ENCODE data around the gene SLC6A1.

SLC6A1 gene

DNA sequence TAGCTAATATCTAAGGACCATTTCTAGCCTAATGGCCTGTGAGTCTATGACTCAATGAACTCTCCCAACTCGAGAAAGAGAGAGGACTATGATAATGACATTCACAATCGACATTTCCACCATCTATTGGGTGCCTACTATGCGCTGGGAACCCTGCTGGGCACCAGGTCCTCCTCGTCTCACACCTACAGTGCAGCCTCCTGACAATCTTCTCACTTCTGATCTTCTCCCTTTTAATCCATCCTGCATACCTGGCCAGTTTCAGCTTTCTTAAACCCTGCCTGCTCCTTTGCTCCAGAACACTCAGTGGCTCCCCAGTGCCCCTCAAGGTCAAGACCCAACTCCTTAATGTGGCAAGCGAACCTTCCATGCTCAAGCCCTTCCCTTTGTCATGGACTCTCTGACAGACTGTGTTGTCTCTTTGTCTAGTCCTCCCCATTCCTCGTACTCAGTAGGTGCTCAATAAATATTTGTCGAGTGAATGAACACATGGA is 3.5 kb upstream of the SLC6A1 start:
- ChIA-PET POLR2A (no interaction called here), CTCF (interaction anchor here (0.7 kb wide), 1 partner anchor 35 kb away, joined by 3 read pairs; no protein-coding TSS in a partner anchor)
- Histone ChIP-seq H3K27ac (ENCODE audit: insufficient read depth in 1 of 2, low read depth in 1 of 2, low read length in 2 of 2, poor library complexity in 1 of 2, severe bottlenecking in 2 of 2) (no peak overlapping the region), H3K4me1 (ENCODE audit: control extremely low read depth in 1 of 4, control insufficient read depth in 4 of 4, insufficient read depth in 4 of 4, low read length in 3 of 4) (peaks cover 0 to 9% (median 3%) of the 10 kb centered on the region in 4 experiments), H3K4me3 (ENCODE audit: control insufficient read depth in 1 of 7, extremely low read depth in 1 of 7, insufficient read depth in 4 of 7, low read depth in 2 of 7, low read length in 6 of 7) (no peak overlapping the region), H3K9me3 (ENCODE audit: control extremely low read depth in 1 of 5, control insufficient read depth in 4 of 5, insufficient read depth in 2 of 5, low read depth in 1 of 5, low read length in 4 of 5) (peaks cover 0 to 2% (median 0%) of the 10 kb centered on the region in 5 experiments), H3K27me3 (replicated peaks in 2 of 5; ENCODE audit: control insufficient read depth in 4 of 5, insufficient read depth in 5 of 5, low read length in 4 of 5) (peaks cover 7 to 59% (median 33%) of the 10 kb centered on the region in 5 experiments), H3K36me3 (ENCODE audit: control insufficient read depth in 4 of 4, insufficient read depth in 4 of 4, low read length in 3 of 4) (no peaks in the 10 kb centered on the region)
- WGBS (ENCODE audit: insufficient coverage): 86% methylated on average over 5 of the region's 7 CpGs
- no peak for DNase-seq

- Histone ChIP-seq H3K36me3 (ENCODE audit: control insufficient read depth in 4 of 4, insufficient read depth in 4 of 4, low read length in 3 of 4) (no peaks in the 10 kb centered on the region), H3K27me3 (replicated peaks in 2 of 5; ENCODE audit: control insufficient read depth in 4 of 5, insufficient read depth in 5 of 5, low read length in 4 of 5) (peaks cover 8 to 94% (median 51%) of the 10 kb centered on the region in 5 experiments), H3K4me1 (ENCODE audit: control extremely low read depth in 1 of 4, control insufficient read depth in 4 of 4, insufficient read depth in 4 of 4, low read length in 3 of 4) (peaks cover 0 to 9% (median 3%) of the 10 kb centered on the region in 4 experiments), H3K27ac (ENCODE audit: insufficient read depth in 1 of 2, low read depth in 1 of 2, low read length in 2 of 2, poor library complexity in 1 of 2, severe bottlenecking in 2 of 2) (no peak overlapping the region), H3K4me3 (ENCODE audit: control insufficient read depth in 1 of 7, extremely low read depth in 1 of 7, insufficient read depth in 4 of 7, low read depth in 2 of 7, low read length in 6 of 7) (no peak overlapping the region), H3K9me3 (ENCODE audit: control extremely low read depth in 1 of 5, control insufficient read depth in 4 of 5, insufficient read depth in 2 of 5, low read depth in 1 of 5, low read length in 4 of 5) (peaks cover 0 to 2% (median 0%) of the 10 kb centered on the region in 5 experiments)
- CTCF ChIA-PET: interaction anchor here (1.1 to 2.7 kb wide), 2 partner anchors 12 to 16 kb away, joined by 3 to 6 read pairs; no protein-coding TSS in a partner anchor
- POLR2A ChIA-PET: no interaction called here
- peak in 2 of 3 donors; percentile 1 to 13 for DNase-seq
- WGBS (ENCODE audit: insufficient coverage): 8% methylated on average over 57 of the region's 69 CpGs
Observed at GRCh38 chr3:10992943-10993728, 588 bp downstream of the SLC6A1 start.

DNA sequence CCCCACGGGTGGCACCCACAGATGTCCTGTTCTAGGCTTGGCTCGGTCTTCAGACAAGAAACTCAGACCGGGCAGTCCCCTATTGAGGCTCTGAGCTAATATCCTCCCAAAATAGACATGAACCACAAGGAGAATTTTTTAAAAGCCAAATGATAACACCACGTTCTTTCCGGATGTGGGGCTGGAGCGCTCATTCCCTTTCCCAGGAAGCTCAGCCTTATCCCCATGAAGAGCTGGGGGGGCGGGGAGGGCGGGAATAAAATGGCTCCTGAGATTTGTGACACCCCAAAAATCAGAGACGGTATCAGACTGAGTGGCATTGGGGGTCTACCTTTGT is 1.1 kb downstream of the SLC6A1 start:
- peaks cover 0 to 9% (median 3%) of the 10 kb centered on the region in 4 experiments for H3K4me1 ChIP-seq (ENCODE audit: control extremely low read depth in 1 of 4, control insufficient read depth in 4 of 4, insufficient read depth in 4 of 4, low read length in 3 of 4)
- H3K4me3 ChIP-seq (ENCODE audit: control insufficient read depth in 1 of 7, extremely low read depth in 1 of 7, insufficient read depth in 4 of 7, low read depth in 2 of 7, low read length in 6 of 7): no peak overlapping the region
- 12% methylated on average over 7 of the region's 9 CpGs for WGBS (ENCODE audit: insufficient coverage)
- H3K9me3 ChIP-seq (ENCODE audit: control extremely low read depth in 1 of 5, control insufficient read depth in 4 of 5, insufficient read depth in 2 of 5, low read depth in 1 of 5, low read length in 4 of 5): peaks cover 0 to 2% (median 0%) of the 10 kb centered on the region in 5 experiments
- H3K27me3 ChIP-seq (replicated peaks in 2 of 5; ENCODE audit: control insufficient read depth in 4 of 5, insufficient read depth in 5 of 5, low read length in 4 of 5): peaks cover 8 to 96% (median 51%) of the 10 kb centered on the region in 5 experiments
- no peak overlapping the region for H3K27ac ChIP-seq (ENCODE audit: insufficient read depth in 1 of 2, low read depth in 1 of 2, low read length in 2 of 2, poor library complexity in 1 of 2, severe bottlenecking in 2 of 2)
- no peaks in the 10 kb centered on the region for H3K36me3 ChIP-seq (ENCODE audit: control insufficient read depth in 4 of 4, insufficient read depth in 4 of 4, low read length in 3 of 4)
- DNase-seq: no peak
- ChIA-PET CTCF (interaction anchor here (1.1 to 2.7 kb wide), 2 partner anchors 12 to 16 kb away, joined by 3 to 6 read pairs; no protein-coding TSS in a partner anchor), POLR2A (no interaction called here)

DNA sequence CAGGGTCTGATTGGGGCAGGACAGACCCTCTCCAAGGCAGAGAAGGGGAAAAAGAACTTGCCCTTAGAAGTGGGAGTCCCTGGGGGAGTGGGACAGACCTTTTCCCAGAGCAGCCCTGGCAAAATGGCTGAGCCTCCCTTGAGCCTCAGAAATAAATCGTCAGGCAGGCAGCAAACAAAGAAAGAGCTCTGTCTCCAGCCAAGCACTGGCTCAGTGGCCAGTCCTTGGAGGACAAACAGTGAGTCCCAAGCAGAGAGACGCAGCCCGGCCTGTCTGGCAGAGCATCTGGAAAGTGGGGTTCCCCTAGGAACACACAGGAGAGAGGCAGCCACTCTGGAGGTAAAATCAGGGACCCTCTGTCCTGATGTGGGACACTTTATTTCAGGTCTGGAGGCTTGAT is 1.8 kb downstream of the SLC6A1 start:
- H3K4me1 ChIP-seq (ENCODE audit: control extremely low read depth in 1 of 4, control insufficient read depth in 4 of 4, insufficient read depth in 4 of 4, low read length in 3 of 4): peaks cover 0 to 9% (median 3%) of the 10 kb centered on the region in 4 experiments
- peaks cover 0 to 2% (median 0%) of the 10 kb centered on the region in 5 experiments for H3K9me3 ChIP-seq (ENCODE audit: control extremely low read depth in 1 of 5, control insufficient read depth in 4 of 5, insufficient read depth in 2 of 5, low read depth in 1 of 5, low read length in 4 of 5)
- POLR2A ChIA-PET: no interaction called here
- 36% methylated on average over 3 of the region's 3 CpGs for WGBS (ENCODE audit: insufficient coverage)
- CTCF ChIA-PET: interaction anchor here (2.7 kb wide), 1 partner anchor 13 kb away, joined by 6 read pairs; no protein-coding TSS in a partner anchor
- no peaks in the 10 kb centered on the region for H3K36me3 ChIP-seq (ENCODE audit: control insufficient read depth in 4 of 4, insufficient read depth in 4 of 4, low read length in 3 of 4)
- no peak overlapping the region for H3K4me3 ChIP-seq (ENCODE audit: control insufficient read depth in 1 of 7, extremely low read depth in 1 of 7, insufficient read depth in 4 of 7, low read depth in 2 of 7, low read length in 6 of 7)
- no peak overlapping the region for H3K27ac ChIP-seq (ENCODE audit: insufficient read depth in 1 of 2, low read depth in 1 of 2, low read length in 2 of 2, poor library complexity in 1 of 2, severe bottlenecking in 2 of 2)
- peaks cover 8 to 91% (median 51%) of the 10 kb centered on the region in 5 experiments for H3K27me3 ChIP-seq (replicated peaks in 2 of 5; ENCODE audit: control insufficient read depth in 4 of 5, insufficient read depth in 5 of 5, low read length in 4 of 5)
- DNase-seq: no peak

DNA sequence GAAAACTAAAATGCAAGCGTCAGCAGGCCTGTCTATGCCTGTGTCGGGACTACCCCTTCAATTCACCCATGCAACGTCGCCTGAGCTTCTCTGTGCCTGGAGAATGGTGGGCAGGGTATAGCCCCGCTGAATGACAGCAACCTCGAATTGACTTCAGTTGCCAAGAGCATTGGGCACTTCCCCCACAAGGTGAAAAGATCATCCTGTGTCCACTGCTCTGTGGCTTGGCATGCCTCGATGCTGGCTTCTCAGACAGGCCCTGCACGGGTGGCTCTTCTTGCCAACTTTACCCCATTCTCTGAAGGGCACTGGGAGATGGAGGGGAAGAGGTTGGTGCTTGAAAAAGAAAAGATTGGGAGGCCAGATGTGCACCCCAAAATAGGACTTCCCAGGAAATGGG is 3.3 kb downstream of the SLC6A1 start:
- no peak for DNase-seq
- Histone ChIP-seq H3K9me3 (ENCODE audit: control extremely low read depth in 1 of 5, control insufficient read depth in 4 of 5, insufficient read depth in 2 of 5, low read depth in 1 of 5, low read length in 4 of 5) (no peaks in the 10 kb centered on the region), H3K27me3 (replicated peaks in 2 of 5; ENCODE audit: control insufficient read depth in 4 of 5, insufficient read depth in 5 of 5, low read length in 4 of 5) (peaks cover 3 to 89% (median 40%) of the 10 kb centered on the region in 5 experiments), H3K36me3 (ENCODE audit: control insufficient read depth in 4 of 4, insufficient read depth in 4 of 4, low read length in 3 of 4) (no peaks in the 10 kb centered on the region), H3K27ac (ENCODE audit: insufficient read depth in 1 of 2, low read depth in 1 of 2, low read length in 2 of 2, poor library complexity in 1 of 2, severe bottlenecking in 2 of 2) (no peak overlapping the region), H3K4me1 (ENCODE audit: control extremely low read depth in 1 of 4, control insufficient read depth in 4 of 4, insufficient read depth in 4 of 4, low read length in 3 of 4) (peaks cover 0 to 9% (median 3%) of the 10 kb centered on the region in 4 experiments), H3K4me3 (ENCODE audit: control insufficient read depth in 1 of 7, extremely low read depth in 1 of 7, insufficient read depth in 4 of 7, low read depth in 2 of 7, low read length in 6 of 7) (no peak overlapping the region)
- POLR2A ChIA-PET: no interaction called here
- CTCF ChIA-PET: no interaction called here
- WGBS (ENCODE audit: insufficient coverage): 87% methylated on average over 6 of the region's 8 CpGs

DNA sequence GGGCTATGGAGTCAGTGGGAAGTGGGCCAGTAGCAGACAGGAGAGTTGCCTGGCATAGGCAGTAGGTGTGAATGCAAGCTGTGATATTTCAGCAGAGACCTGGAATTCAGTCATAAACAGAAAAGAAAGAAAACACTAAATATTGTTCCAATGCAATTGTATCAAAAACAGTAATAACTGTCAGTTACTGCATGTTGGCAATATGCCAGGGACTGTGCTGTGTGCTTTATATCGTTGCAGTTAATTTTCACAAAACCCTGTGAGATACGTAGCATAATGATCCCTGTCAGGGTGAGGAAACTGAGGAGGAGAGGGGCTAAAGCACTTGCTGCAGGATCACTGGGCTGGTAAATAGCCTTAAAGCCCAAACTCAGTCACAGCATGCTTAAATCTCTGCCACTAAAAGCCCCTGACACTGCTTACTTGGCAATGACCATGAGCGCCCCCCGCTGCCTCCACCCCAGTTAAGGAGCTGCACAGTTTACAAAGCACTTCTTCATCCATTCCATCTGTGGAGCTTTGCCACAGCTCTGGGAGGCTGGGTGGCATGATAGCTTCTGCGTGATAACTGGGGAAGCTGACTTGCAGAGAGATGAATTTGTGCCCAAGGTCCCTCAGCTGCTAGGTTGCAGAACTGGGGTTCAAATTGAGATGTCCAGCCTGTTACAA is 3.9 kb downstream of the SLC6A1 start:
- no peak overlapping the region for H3K27ac ChIP-seq (ENCODE audit: insufficient read depth in 1 of 2, low read depth in 1 of 2, low read length in 2 of 2, poor library complexity in 1 of 2, severe bottlenecking in 2 of 2)
- H3K4me3 ChIP-seq (ENCODE audit: control insufficient read depth in 1 of 7, extremely low read depth in 1 of 7, insufficient read depth in 4 of 7, low read depth in 2 of 7, low read length in 6 of 7): no peak overlapping the region
- ChIA-PET CTCF (no interaction called here), POLR2A (no interaction called here)
- no peaks in the 10 kb centered on the region for H3K36me3 ChIP-seq (ENCODE audit: control insufficient read depth in 4 of 4, insufficient read depth in 4 of 4, low read length in 3 of 4)
- H3K9me3 ChIP-seq (ENCODE audit: control extremely low read depth in 1 of 5, control insufficient read depth in 4 of 5, insufficient read depth in 2 of 5, low read depth in 1 of 5, low read length in 4 of 5): no peaks in the 10 kb centered on the region
- H3K4me1 ChIP-seq (ENCODE audit: control extremely low read depth in 1 of 4, control insufficient read depth in 4 of 4, insufficient read depth in 4 of 4, low read length in 3 of 4): peaks cover 0 to 9% (median 3%) of the 10 kb centered on the region in 4 experiments
- WGBS (ENCODE audit: insufficient coverage): 84% methylated on average over 4 of the region's 5 CpGs
- peak in 1 of 3 donors; percentile 2 for DNase-seq
- H3K27me3 ChIP-seq (replicated peaks in 2 of 5; ENCODE audit: control insufficient read depth in 4 of 5, insufficient read depth in 5 of 5, low read length in 4 of 5): peaks cover 3 to 86% (median 34%) of the 10 kb centered on the region in 5 experiments

DNA sequence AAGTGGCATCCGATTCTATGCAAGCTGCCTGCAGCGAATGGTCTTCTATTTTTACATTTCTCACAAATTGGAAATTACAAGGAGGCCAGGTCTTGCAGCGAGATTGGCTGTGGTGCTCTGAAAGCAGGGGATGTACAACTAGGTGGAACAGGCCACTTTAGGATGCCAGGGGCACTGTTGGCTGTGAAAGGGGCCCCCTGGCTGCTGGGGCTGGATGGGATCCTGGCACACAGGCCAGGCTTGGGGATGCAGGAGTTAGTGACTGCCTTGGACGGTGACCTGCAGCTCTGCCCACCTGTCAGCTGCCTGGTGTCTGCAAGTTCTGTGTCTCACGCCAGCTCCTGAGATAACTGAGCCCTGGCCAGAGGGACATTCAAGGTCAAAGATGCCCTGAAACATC is 4.6 kb downstream of the SLC6A1 start:
- Histone ChIP-seq H3K36me3 (ENCODE audit: control insufficient read depth in 4 of 4, insufficient read depth in 4 of 4, low read length in 3 of 4) (no peaks in the 10 kb centered on the region), H3K27me3 (replicated peaks in 2 of 5; ENCODE audit: control insufficient read depth in 4 of 5, insufficient read depth in 5 of 5, low read length in 4 of 5) (peaks cover 6 to 83% (median 34%) of the 10 kb centered on the region in 5 experiments), H3K4me3 (ENCODE audit: control insufficient read depth in 1 of 7, extremely low read depth in 1 of 7, insufficient read depth in 4 of 7, low read depth in 2 of 7, low read length in 6 of 7) (no peak overlapping the region), H3K9me3 (ENCODE audit: control extremely low read depth in 1 of 5, control insufficient read depth in 4 of 5, insufficient read depth in 2 of 5, low read depth in 1 of 5, low read length in 4 of 5) (no peaks in the 10 kb centered on the region), H3K4me1 (ENCODE audit: control extremely low read depth in 1 of 4, control insufficient read depth in 4 of 4, insufficient read depth in 4 of 4, low read length in 3 of 4) (peaks cover 0 to 4% (median under 1%) of the 10 kb centered on the region in 4 experiments), H3K27ac (ENCODE audit: insufficient read depth in 1 of 2, low read depth in 1 of 2, low read length in 2 of 2, poor library complexity in 1 of 2, severe bottlenecking in 2 of 2) (no peak overlapping the region)
- POLR2A ChIA-PET: no interaction called here
- 97% methylated on average over 4 of the region's 5 CpGs for WGBS (ENCODE audit: insufficient coverage)
- DNase-seq: no peak
- CTCF ChIA-PET: no interaction called here
